Measurements from ENCODE around the gene FLNA.
A peak's percentile ranks its signal among the peaks of the same experiment; 100 is the strongest.

FLNA gene

DNA sequence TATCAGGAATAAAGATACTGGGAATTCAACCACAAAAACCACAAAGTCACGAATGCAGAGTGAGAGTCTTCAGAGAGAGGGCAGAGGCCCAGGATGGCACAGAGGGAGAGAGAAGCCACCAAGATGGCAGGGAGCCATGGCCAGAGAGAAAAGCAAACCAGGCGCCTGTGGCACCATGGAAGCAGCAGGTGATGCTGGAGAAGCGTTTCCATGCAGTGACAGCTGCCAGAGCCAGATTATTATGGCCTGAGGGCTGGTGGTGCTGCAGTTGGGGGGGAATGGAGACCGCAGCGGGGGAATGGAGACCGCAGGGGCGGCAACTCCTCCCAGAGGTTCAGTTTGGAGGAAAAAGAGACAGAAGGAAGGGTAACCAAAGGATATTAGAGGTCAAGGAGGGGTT is 42.7 kb upstream of the FLNA start:
- H3K27me3 ChIP-seq = no peaks in the 10 kb centered on the region
- H3K4me1 ChIP-seq (ENCODE audit: control insufficient read depth in 1 of 2, insufficient read depth in 1 of 2, low read depth in 1 of 2, low read length in 1 of 2) = peaks cover 19 to 20% of the 10 kb centered on the region in 2 experiments
- H3K4me3 ChIP-seq (ENCODE audit: low read depth in 1 of 2, low read length in 1 of 2) = no peak overlapping the region
- TF ChIP-seq, protein P1, sequence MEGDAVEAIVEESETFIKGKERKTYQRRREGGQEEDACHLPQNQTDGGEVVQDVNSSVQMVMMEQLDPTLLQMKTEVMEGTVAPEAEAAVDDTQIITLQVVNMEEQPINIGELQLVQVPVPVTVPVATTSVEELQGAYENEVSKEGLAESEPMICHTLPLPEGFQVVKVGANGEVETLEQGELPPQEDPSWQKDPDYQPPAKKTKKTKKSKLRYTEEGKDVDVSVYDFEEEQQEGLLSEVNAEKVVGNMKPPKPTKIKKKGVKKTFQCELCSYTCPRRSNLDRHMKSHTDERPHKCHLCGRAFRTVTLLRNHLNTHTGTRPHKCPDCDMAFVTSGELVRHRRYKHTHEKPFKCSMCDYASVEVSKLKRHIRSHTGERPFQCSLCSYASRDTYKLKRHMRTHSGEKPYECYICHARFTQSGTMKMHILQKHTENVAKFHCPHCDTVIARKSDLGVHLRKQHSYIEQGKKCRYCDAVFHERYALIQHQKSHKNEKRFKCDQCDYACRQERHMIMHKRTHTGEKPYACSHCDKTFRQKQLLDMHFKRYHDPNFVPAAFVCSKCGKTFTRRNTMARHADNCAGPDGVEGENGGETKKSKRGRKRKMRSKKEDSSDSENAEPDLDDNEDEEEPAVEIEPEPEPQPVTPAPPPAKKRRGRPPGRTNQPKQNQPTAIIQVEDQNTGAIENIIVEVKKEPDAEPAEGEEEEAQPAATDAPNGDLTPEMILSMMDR (IDR thresholded peaks at IDR 0.05) = no peak
- H3K9me3 ChIP-seq = no peaks in the 10 kb centered on the region
- H3K27ac ChIP-seq = no peak overlapping the region
- H3K36me3 ChIP-seq = peaks cover 10% of the 10 kb centered on the region

DNA sequence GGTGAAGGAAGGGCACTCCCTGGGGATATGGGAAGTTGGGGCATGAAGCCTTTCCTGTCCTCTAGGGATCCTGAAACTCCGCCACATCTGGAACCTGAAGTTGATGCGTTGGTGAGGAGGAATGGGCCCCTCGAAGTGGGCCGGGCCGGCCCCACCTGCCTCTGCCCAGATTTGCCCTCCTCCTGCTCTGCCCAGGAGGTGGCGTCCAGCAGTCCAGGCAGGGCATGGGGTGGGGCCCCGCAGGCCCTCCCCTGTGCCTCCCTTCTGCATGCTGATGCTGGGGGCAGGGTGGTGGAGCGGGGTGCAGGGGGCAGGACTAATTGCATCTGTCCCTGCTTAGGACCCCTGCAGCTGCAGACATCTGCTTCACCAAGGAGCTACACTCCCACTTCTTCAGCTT is 38.7 kb upstream of the FLNA start:
- Histone ChIP-seq H3K27me3 (no peaks in the 10 kb centered on the region), H3K4me3 (ENCODE audit: low read depth in 1 of 2, low read length in 1 of 2) (peak overlapping the region in 1 of 2 experiments; percentile 78), H3K36me3 (no peaks in the 10 kb centered on the region), H3K9me3 (no peaks in the 10 kb centered on the region), H3K27ac (peak overlapping the region; percentile 93), H3K4me1 (ENCODE audit: control insufficient read depth in 1 of 2, insufficient read depth in 1 of 2, low read depth in 1 of 2, low read length in 1 of 2) (peaks cover 41 to 45% of the 10 kb centered on the region in 2 experiments)
- TF ChIP-seq, protein P1 (IDR thresholded peaks at IDR 0.05) = no peak

DNA sequence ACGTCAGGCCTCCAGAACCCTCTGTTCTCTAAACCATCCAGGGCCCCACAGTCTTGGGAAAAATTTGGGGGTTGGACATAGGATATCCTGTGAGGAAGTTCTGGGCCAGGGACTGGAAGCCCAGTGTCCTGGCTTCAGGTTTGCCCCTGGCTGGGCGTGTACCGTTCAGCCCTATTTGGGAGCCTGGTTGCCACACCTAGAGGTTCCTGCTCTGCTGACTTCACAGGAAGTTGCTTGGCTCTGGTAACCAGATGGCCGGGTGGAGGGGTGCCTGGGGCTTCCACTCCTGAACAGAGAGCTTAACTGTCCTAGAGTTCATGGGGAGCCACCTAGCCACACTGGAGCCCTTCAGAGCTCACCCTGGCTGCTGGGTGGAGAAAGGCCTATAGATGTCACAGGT is 38.0 kb upstream of the FLNA start:
- peak overlapping the region; percentile 77 to 78 for H3K4me3 ChIP-seq (ENCODE audit: low read depth in 1 of 2, low read length in 1 of 2)
- H3K9me3 ChIP-seq = no peaks in the 10 kb centered on the region
- H3K27ac ChIP-seq = peak overlapping the region; percentile 93
- H3K4me1 ChIP-seq (ENCODE audit: control insufficient read depth in 1 of 2, insufficient read depth in 1 of 2, low read depth in 1 of 2, low read length in 1 of 2) = peaks cover 44 to 51% of the 10 kb centered on the region in 2 experiments
- TF ChIP-seq, protein P1 (IDR thresholded peaks at IDR 0.05) = no peak
- no peaks in the 10 kb centered on the region for H3K27me3 ChIP-seq
- no peaks in the 10 kb centered on the region for H3K36me3 ChIP-seq

DNA sequence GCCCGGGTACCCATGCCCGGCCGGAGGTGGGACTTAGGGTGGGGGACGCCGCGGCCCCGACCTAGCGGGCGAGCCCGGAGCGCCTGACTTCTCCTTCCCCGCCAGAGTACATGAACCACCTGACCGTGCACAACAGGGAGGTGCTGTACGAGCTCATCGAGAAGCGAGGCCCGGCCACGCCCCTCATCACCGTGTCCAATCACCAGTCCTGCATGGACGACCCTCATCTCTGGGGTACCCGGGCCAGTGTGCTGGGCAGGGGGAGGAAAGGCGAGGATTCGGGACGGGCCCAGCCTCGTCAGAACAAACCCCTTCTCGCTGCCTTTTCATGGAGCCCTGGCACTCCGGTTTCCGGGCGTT is 37.5 kb upstream of the FLNA start:
- no peaks in the 10 kb centered on the region for H3K36me3 ChIP-seq
- H3K4me3 ChIP-seq (ENCODE audit: low read depth in 1 of 2, low read length in 1 of 2) = peak overlapping the region; percentile 77 to 78
- peaks cover 44 to 51% of the 10 kb centered on the region in 2 experiments for H3K4me1 ChIP-seq (ENCODE audit: control insufficient read depth in 1 of 2, insufficient read depth in 1 of 2, low read depth in 1 of 2, low read length in 1 of 2)
- H3K27me3 ChIP-seq = no peaks in the 10 kb centered on the region
- TF ChIP-seq, protein P1 (IDR thresholded peaks at IDR 0.05) = no peak
- H3K27ac ChIP-seq = peak overlapping the region; percentile 93
- H3K9me3 ChIP-seq = no peaks in the 10 kb centered on the region

DNA sequence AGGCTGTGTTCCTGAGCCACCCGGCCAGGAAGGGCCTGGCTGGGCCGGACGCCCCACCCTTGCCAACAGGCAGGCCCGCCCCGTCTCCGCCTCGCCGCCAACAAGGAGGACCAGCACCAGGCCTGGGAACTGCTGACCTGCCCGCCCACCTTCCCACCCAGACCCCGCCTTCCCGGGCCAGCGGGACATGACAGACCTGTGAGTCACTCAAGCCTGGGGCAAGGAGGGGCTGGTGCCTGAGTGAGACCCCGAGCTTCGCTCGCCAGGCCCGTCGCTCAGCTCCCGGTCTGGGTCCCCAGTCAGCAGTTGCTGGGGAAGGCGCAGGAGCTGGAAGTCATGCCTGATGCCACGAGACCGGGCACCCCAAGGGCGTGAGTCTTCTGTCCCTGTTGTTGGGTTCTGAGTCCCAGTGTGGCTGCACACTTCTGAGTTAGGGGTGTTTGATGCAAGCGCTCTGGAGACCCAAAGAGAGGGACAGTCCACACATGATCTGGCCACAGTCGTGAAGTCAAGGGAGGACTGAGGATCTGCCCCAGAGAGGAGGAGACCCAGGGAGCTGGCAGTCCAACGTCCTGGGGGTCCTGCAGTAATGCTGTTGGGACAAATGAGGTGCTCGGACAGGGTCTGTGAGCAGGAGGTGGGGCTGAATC is 34.9 kb upstream of the FLNA start, which contains the start of gene DNASE1L1:
Gene DNASE1L1, minus strand, starts transcription at position 33 of the 650 bp plus-strand sequence. CDS start 3,686 bp downstream, outside the sequence.
- Histone ChIP-seq H3K36me3 (peaks cover 11% of the 10 kb centered on the region), H3K27me3 (no peaks in the 10 kb centered on the region), H3K4me1 (ENCODE audit: control insufficient read depth in 1 of 2, insufficient read depth in 1 of 2, low read depth in 1 of 2, low read length in 1 of 2) (peaks cover 44 to 51% of the 10 kb centered on the region in 2 experiments), H3K4me3 (ENCODE audit: low read depth in 1 of 2, low read length in 1 of 2) (peak within 1 kb of the TSS; percentile 65 to 67), H3K9me3 (no peaks in the 10 kb centered on the region), H3K27ac (peak within 1 kb of the TSS; percentile 91)
- TF ChIP-seq, protein P1 (IDR thresholded peaks at IDR 0.05) = no peak

Measured in neutrophil (primary cell).